Brain pericyte (primary cell): ENCODE results near the gene MYH10.
"Not testable (repeated sequence)": the region's sequence is repeated elsewhere in the genome, so short reads cannot be mapped to it uniquely, and the experiment has no call there.

Experiments used
- DNase-seq: peaks from one replicate; pipeline ENCODE4 v3.0.0-alpha.2; 2012; ENCODE audit warnings: low read depth, low spot score

MYH10 gene

DNA sequence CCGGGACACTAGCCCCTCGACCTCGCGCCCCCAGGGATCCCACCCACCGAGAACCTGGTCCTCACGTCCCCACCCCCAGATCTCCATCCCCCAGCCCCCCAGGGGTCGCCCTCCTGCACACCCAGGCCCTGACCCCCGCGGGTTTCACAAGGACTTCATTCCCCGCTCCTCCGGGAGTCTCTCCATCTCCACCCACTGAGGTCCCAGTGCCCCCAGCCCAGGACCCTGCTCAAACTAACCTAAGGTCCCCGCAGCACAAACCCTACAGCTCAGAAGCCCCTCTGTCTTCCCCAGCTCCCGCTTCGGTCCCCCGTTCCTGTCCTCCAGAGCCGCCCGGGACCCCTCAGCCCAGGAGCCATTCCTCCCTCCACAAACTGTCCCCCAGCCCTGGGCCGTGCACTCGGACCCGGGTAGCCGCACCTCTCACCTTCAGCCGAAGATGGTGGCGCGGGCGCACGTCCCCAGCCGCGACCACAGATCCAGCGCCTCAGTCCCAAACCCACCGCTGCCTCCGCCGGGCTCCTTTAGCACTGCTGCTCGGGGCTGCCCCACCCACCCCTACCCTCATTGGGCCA is at the start of gene MYH10:
MYH10 (minus strand) TSS at position 499 of the 575 bp plus-strand sequence. CDS start 7,479 bp downstream, outside the sequence.
- no peak for DNase-seq

DNA sequence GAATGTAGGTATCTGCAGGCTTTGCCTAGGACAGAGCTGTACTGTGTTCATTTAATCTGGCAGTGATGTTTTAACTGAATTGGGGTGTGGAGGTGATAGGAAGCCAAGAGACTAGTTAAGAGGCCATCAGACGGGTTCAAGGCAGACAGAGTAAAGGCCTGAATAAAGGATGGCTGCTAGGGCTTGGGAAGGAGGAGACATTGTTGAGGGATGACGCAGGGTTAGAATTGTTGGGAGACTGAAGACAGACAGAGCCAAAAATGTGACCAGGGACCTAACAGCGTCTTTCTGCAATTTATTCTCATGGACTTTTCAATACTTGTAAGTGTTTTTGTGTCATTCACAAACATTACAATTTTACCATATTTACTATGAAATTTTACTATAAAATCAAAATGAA is 48.6 kb upstream of the MYH10 start:
- no peak for DNase-seq

DNA sequence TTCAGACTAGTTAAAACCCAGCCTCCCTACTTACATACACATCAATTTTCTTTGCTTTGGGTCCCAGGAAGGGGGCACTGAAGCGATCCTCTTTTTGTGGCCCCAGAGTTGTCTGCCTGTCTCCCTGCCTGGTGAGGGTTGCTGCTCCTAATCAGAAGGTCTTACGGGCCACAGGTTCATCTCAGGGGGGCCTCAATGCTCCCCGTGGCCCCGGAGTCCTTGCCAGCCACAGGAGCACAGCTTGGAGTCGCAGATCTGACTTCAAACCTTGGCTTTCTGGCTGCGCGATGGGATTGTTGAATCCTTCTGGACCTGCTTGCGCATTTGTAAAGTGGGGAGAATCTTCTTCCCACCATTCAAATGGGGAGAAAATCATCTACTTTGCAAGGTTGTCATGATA is 44.8 kb upstream of the MYH10 start:
- DNase-seq, result no peak

DNA sequence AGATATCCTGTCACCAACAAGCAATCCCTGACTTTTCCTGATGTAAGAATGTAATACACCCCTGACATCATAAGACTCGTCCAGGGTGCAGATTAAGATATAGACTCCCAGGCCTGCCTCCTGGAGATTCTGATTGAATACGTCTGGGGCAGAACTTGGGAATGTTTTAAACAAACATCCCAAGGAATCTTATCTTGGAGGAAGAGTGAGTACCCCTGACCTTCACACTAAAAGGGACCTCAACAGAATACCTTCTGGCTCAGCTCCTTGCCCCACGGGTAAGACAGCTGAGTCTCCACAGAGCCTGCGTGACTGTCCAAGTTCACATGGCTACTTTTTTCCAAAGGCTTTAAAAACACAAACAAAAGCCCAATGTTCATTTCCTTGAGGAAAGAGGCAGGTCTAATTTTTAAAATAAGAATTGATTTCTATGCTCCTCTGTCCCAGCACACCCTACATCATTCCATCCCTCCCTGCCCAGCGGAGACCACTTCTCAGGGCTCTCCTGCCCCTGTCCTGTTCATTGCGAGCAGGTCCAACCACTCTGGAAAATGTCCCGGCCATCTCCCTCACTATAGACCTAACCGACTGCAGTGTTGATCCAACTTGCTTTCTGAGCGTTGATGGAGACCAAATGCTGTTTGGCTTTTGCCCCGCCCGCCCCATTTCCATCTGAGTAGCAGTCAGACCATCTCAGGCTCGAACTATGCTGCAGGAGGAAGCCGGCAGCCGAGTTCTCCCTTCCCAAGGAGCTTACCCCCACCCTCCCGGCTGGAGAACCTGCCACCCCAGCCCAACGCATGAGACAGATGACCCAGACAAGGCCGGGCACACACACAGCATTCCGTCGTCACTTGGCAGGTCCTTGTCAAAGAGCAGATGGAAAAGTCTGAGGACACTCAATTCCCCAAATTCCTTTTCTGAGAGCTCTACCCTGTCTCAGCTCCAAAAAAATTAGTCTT is 44.1 kb upstream of the MYH10 start:
- DNase-seq, result no peak

DNA sequence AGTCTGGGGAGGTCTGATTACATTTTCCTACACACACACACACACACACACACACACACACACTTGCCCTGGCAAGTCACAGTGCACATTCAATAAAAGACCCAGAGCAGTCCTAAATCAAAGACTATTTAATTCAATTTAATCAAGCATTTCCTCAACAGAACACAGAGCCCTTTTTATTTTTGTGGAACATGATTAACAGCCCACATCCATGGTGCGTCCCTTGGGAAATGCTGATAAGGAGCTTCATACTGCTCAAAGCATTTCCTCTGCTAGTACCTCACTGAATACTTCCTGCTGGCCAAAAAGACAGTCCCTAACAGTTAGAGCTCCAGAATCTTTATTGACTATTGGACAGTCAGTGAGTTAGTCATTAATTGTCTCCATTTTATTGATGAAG is 43.1 kb upstream of the MYH10 start:
- DNase-seq, result no peak

GRCh38 chr17:8672326-8672725 is 41.8 kb upstream of the MYH10 start:
- DNase-seq, result no peak

DNA sequence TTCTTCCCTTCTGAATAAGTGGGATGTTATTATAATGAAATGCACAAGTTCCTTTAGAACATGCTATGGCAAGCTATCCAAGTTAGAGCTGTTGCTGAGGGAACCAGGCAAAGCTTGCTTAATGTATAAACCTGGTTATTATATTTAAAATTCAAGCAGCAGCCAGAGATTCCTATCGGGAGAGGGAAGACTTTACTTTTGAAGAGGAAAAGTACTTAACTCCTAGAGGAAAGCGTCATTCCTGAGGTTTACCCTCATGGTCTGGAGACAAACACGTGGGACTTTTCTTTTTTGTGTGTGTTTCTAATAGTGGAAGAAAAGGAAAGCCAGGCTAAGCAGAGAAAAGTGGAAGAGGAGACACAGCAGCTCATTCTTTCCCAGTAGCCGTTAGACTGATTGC is 39.9 kb upstream of the MYH10 start:
- DNase-seq, result no peak

DNA sequence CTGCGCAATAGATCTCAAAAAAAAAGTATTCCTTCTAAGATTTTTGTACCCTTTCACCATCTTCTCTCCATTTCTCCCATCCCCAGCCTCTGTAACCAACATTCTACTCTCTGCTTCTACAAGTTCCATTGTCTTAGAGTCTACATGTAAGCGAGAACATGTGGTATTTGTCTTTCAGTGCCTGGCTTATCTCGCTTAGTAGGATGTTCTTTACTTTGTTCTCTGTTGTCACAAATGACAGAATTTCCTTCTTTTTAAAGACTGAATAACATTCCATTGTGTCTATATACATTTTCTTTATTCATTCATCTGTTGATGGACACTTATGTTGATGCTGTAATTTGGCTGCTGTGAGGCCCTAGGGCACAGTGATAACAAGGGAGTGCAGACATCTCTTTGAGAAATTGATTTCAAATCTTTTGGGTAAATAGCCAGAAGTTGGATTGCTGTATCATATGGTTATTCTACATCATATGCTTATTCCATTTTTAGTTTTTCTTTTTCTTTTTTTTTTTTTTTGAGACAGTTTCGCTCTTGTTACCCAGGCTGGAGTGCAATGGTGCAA is 37.7 kb upstream of the MYH10 start:
- no peak for DNase-seq

DNA sequence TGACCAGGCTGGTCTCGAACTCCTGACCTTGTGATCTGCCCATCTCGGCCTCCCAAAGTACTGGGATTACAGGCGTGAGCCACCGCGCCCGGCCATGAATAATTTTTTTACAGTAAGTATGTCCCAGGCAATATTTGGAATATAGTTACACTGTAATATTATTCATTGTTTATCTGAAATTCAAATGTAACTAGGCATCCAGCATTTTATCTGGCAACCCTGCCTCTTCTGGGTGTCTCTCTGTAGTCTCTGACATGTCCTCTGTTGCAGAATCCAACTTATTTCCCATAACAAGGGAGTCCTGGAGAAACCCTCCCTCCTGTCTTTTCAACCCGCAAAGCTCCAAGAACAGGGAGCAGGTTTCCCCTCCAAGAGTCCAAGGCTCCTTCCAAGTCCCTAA is 36.9 kb upstream of the MYH10 start:
- DNase-seq, result no peak

DNA sequence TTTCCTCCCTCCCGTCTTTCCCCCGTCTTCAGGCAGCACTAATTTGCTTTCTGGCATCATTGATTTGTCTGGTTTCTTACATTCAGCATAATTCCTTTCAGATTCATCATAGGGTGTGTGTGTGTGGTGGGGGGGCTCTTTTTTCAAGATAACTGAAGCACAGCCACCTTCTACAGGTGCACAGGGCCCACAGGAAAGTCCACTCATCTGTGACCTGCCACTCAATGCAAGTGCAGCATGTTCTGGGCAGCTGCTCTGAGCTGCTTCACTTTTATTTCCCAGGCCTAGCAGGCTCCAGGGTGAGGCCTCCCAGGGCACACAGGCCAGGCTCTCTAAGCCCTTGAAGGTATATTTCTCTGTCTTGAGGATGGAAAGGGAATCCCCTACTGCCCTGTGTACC is 35.2 kb upstream of the MYH10 start:
- no peak for DNase-seq

- DNase-seq, result no peak
Measured at GRCh38 chr17:8664456-8665126, 34.1 kb upstream of the MYH10 start.

GRCh38 chr17:8662973-8663372 is 32.4 kb upstream of the MYH10 start:
- DNase-seq, result no peak

- no peak for DNase-seq
Measured at GRCh38 chr17:8662076-8662831, 31.7 kb upstream of the MYH10 start.

DNA sequence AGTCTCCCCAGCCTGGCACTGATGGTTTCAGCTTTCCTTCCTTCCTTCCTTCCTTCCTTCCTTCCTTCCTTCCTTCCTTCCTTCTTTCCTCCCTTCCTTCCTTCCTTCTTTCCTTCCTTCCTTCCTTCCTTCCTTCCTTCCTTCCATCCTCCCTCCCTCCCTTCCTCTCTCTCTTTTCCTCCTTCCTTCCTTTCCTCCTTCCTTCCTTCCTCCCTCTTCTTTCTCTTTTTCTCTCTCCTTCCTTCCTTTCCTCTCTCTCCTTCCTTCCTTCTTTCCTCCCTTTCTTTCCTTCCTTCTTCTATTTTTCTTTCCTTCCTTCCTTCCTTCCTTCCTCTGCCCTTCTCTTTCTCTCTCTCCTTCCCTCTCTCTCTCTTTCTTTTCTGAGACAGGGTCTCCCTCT is 30.2 kb upstream of the MYH10 start:
- DNase-seq, result not testable (repeated sequence)

DNA sequence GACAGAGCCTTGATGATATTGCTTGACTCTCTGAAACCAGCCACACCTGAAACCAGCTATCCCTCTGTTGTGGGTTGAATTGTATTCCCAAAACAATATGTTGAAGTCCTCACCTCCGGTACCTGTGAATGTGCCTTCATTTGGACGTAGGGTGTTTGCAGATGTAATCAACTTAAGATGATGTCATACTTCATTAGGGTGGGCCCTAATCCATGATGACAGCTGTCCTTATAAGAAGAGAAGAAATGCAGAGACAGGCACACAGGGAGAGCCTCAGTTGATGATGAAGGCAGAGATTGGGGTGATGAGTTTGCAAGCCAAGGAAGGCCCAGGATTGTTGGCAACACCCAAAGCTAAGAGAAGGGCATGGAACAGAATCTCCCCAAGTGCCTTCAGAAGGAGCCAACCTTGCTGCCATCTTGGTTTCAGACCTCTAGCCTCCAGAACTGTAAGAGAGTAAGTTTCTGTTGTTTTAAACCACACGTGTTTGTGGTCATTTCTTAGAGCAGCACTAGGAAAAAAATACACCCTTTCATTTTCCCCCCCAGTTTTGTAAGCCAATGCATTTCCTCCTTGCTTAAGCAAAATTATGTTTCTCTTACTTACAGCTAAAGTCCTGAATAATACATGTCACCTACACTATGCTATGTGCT is 29.4 kb upstream of the MYH10 start:
- no peak for DNase-seq

DNA sequence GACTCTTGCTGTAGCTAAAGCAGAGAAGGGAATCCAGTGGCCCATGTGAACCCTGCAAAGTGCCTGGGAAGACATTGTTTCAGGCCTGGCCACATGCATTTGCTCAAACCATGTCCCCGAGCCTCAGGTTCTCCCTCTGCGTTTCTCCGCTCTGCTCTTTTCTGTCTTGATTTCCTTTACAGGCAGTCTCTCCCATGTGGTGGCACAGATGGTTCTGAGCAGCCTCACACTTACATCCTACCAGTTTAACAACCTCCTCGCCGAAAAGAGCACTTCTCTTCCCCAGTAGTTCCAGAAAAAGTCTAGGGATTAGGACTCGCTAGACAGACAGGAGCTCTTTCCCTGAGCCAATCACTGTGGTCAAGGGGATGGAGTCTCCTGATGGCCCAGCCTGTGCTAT is 28.3 kb upstream of the MYH10 start:
- DNase-seq, result no peak

DNA sequence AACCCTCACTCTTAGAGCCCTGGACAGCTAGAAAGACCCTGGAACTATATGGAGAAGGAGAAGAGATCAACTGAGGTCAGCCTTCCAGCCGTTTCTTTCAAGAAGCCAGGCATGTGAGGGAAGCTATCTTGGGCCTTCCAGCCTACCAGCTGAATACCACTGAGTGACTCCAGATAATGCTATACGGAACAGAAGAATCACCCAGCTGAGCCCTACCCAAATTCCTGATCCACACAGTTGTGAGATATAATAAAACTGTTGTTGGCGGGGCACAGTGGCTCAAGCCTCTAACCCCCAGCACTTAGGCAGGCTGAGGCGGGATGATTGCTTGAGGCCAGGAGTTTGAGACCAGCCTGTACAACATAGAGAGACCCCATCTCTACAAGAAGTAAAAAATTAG is 26.2 kb upstream of the MYH10 start:
- DNase-seq, result no peak

DNA sequence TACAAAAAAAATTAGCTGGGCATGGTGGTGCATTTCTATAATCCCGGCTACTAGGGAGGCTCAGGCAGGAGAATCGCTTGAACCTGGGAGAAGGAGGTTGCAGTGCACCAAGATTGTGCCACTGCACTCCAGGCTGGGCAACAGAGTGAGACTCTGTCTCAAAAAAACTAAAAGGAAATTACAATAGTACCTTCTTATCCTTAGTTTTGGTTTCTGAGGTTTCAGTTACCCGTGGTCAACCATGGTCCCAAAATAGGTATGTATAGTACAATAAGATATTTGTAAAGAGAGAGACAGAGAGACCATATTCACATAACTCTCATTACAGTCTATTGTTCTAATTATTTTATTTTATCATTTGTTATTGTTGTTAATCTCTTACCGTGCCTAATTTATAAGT is 24.3 kb upstream of the MYH10 start:
- DNase-seq, result no peak

DNA sequence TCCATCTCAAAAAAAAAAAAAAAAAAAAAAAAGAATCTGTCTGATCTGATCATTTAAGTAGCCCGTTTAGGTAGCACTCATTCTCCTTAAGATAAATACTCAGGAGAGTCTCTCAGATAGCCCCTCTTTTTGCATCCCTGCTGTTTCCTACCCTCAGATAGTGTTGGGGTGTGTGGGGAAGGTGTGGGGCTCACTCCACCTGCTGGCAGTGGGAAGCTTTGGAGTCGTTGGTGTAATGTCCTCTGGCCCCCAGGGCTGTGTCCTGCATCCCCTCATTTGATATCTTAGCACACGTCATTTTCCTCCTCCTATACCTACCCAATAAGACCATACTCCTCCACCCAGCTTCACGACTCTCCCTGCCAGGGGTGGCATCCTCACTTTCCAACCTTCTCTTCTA is 20.5 kb upstream of the MYH10 start:
- DNase-seq, result no peak

GRCh38 chr17:8650119-8650499 is 19.6 kb upstream of the MYH10 start:
- DNase-seq, result no peak
